Cardiac fibroblast (primary cell): ENCODE results near the gene RNU5B-1.

Experiments used
- DNase-seq, 2 donors: peaks; one replicate each; pipeline versions ENCODE4 v3.0.0 to v3.0.0-alpha.2; 2010; ENCODE audit warnings: low read depth in 2 of 2
- H3K4me3 ChIP-seq, 2 donors: replicated peaks in 1 of 2; 1 replicate in 1 of 2; 2 replicates in 1 of 2; pipeline ENCODE4 v1.5.1; 2011; ENCODE audit warnings: low read depth in 2 of 2, low read length in 2 of 2, mild to moderate bottlenecking in 2 of 2, moderate library complexity in 1 of 2
- TF ChIP-seq, protein P1 (sequence below): IDR thresholded peaks from one replicate; pipeline ENCODE4 v1.5.1; 2011; ENCODE audit warnings: low read depth, mild to moderate bottlenecking, low read length, inconsistent platforms

The RNU5B-1 gene

DNA sequence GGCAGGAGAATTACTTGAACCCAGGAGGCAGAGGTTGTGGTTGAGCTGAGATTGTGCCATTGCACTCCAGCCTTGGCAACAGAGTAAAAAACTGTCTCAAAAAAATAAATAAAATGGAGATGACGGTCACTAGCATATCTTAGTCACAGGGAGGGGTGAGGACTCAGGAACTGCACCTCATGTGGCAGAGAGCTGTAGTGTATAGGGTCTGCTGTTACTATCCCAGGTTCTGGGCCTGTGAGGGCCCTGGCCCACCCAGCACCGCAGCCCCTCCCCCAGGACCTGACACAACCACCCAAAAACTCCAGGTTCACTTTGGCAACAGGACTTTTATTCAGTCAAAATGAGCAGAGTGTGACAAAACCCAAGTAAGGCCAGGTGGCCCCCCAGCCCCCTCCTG, 22.3 kb downstream of the RNU5B-1 start:
- TF ChIP-seq, protein P1, sequence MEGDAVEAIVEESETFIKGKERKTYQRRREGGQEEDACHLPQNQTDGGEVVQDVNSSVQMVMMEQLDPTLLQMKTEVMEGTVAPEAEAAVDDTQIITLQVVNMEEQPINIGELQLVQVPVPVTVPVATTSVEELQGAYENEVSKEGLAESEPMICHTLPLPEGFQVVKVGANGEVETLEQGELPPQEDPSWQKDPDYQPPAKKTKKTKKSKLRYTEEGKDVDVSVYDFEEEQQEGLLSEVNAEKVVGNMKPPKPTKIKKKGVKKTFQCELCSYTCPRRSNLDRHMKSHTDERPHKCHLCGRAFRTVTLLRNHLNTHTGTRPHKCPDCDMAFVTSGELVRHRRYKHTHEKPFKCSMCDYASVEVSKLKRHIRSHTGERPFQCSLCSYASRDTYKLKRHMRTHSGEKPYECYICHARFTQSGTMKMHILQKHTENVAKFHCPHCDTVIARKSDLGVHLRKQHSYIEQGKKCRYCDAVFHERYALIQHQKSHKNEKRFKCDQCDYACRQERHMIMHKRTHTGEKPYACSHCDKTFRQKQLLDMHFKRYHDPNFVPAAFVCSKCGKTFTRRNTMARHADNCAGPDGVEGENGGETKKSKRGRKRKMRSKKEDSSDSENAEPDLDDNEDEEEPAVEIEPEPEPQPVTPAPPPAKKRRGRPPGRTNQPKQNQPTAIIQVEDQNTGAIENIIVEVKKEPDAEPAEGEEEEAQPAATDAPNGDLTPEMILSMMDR: no peak
- no peak for DNase-seq
- H3K4me3 ChIP-seq: no peak overlapping the region

DNA sequence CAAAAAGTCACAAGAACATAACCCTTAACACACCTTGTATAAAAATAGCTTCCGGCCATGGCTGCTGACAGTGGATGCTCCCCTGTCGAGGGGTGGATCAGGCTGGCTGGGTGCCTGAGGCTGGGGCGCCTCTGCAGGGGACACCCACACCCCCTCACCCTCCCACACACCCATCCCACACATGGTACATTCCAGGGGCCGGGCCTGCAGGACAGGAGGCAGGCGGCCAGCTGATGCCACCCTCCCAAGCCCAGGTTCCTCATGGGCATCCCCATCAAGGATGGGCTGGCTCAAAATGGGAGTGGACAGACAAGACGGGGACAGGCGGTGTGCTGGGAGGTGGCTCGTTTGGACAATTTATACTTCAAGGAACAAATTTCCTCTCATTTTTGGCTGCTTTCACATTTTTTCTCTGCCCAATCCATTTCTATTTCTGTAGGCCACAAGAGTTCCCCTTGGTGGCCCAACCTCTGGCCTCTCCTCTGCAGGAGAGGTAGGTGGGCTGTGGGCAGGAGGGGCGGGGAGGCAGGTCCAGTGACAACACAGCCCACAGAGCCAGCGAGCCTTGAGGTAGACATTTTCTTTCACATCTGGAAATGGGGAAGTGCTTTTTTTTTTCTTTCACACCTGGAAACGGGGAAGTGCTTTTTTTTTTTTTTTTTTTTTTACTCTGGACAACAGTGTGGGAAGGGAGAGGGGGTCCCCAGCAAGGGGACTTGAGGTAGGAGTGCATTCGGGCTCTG, 23.3 kb downstream of the RNU5B-1 start:
- TF ChIP-seq, protein P1: no peak

GRCh38 chr15:65328506-65329287, 24.2 kb downstream of the RNU5B-1 start:
- TF ChIP-seq, protein P1: no peak
- H3K4me3 ChIP-seq: no peak overlapping the region
- no peak for DNase-seq

More for the DNA sequence above, 23.3 kb downstream of the RNU5B-1 start:
- H3K4me3 ChIP-seq: no peak overlapping the region
- DNase-seq: no peak

GRCh38 chr15:65329288-65329983, 25.0 kb downstream of the RNU5B-1 start:
- H3K4me3 ChIP-seq: no peak overlapping the region
- DNase-seq: no peak
- TF ChIP-seq, protein P1: no peak

- TF ChIP-seq, protein P1: no peak
- DNase-seq: no peak
- H3K4me3 ChIP-seq: no peak overlapping the region
Measured at GRCh38 chr15:65329984-65330735, 25.7 kb downstream of the RNU5B-1 start.

DNA sequence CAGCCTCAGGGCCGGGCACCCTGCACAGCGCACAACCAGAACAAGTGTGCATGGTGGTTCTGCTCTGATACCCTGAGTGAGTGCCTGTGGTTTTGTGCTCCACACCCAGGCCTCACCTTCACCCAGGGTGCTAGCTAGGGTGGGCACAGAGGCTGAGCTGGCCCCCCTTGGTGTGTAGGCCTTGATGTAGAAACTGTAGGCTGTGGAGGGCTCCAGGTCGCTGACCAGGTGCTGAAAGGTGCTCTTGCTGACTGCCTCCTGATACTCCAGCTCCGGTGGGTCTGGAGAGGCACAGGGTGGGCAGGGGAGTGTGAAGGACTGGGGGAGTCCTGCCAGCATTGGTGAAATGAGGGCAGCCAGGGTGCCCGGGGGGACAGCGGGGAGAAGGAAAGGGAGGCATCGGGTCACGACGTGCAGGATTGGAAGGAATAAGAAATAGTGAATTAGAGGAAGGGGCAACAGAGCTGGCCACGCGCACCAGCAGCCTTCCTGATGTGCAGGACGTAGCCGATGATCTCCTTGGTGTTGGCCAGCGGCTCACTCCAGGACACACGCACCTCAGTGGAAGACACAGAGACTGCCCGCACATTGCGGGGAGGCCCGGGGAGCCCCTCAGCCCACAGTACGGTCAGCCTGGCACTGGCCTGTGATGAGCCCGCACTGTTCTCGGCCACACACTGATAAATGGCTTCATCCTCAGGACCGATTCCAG, 26.6 kb downstream of the RNU5B-1 start:
- no peak for DNase-seq
- TF ChIP-seq, protein P1: no peak
- no peak overlapping the region for H3K4me3 ChIP-seq
